Limb (tissue), 2 donors: Measurements from ENCODE around the gene CEACAM16.

Source experiments
- DNase-seq, 2 donors: peaks; one replicate each; pipeline ENCODE4 v3.0.0-alpha.2; 2016; ENCODE audit errors: extremely low spot score in 2 of 2

CEACAM16 gene

DNA sequence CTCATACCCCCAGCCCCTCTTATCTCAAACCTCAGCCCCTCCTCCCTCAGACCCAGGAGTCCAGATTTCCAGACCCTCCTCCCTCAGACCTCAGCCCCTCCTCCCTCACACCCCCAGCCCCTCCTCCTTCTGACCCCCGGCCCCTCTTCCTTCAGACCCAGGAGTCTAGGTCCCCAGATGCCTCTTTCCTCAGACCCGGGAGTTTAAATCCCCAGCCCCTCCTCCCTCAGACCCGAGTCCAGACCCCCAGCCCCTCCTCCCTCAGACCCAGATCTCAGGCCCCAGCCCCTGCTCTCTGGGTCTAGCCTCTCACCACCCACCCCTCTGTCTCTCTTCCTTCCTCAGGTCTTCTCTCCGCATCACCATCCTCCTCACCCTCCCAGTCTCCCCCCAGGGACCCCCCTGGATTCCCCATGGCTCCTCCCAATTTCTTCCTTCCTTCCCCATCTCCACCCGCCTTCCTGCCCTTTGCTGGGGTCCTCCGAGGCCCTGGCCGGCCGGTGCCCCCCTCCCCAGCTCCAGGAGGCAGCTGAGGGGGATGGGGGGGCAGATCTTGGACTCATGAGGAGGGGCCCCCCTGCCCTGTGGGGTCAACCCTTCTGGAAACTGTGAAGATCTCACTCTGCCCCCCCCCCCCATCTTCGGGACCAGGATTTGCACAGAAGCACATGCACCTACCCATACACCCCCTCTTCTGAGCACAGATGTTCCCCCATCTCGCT lies 60.3 kb downstream of the CEACAM16 start:
- no peak for DNase-seq
